Endothelial cell of umbilical vein (primary cell): ENCODE results near the gene LANCL2. TPM values are rescaled to one million over a fixed set of nuclear protein-coding genes. Genes with fewer than 3 reads are reported as not detected.

Experiments used
- BruUV-seq: library from RNA; stranded (reverse); fragments of 400-500 nt; replicated peaks from 2 replicates; lab custom pipeline; 2021; lab: Mats Ljungman, UMichigan
- CTCF ChIA-PET: fragments of 300-600, 350-600 bp; sonication (Branson Sonifier 250); formaldehyde crosslinking; loops from one replicate; lab custom pipeline; 2021; ENCODE audit warnings: antibody characterized with exemption, inconsistent platforms; lab: Charles Lee
- POLR2A ChIA-PET: fragments of 300-600, 350-600 bp; sonication (Branson Sonifier 250); formaldehyde crosslinking; loops from one replicate; lab custom pipeline; 2021; ENCODE audit warnings: antibody characterized with exemption, inconsistent platforms; lab: Charles Lee
- DNase-seq: peaks from one replicate; pipeline ENCODE4 v3.0.0-alpha.2; 2011; ENCODE audit warnings: low read depth, low spot score
- FAIRE-seq: peaks from 2 replicates; lab custom pipeline; 2011; peaks lifted over from hg19 to GRCh38; lab: Jason Lieb, UNC
- H2AFZ ChIP-seq: 2 replicates; pipeline ENCODE4 v1.6.0; 2012; ENCODE audit warnings: low read depth, low read length, control low read depth, inconsistent platforms
- H3K27ac ChIP-seq: 2 replicates; pipeline ENCODE4 v1.5.1; 2011; ENCODE audit warnings: low read depth, mild to moderate bottlenecking, control low read depth, low read length, moderate library complexity; ENCODE audit not compliant: insufficient read depth
- H3K27me3 ChIP-seq, 2 experiments: 2 replicates each; pipeline versions ENCODE4 v1.6.0 to v1.6.1; 2011; ENCODE audit warnings: low read length in 2 of 2, mixed read lengths in 1 of 2; ENCODE audit not compliant: control insufficient read depth in 2 of 2, insufficient read depth in 2 of 2
- H3K36me3 ChIP-seq, 2 experiments: 2 replicates in 1 of 2; 3 replicates in 1 of 2; pipeline ENCODE4 v1.5.1; 2011; ENCODE audit warnings: low read length in 2 of 2, mild to moderate bottlenecking in 1 of 2, moderate library complexity in 1 of 2; ENCODE audit not compliant: control insufficient read depth in 2 of 2, insufficient read depth in 2 of 2; ENCODE audit errors: extremely low read depth in 1 of 2
- H3K4me1 ChIP-seq: 3 replicates; pipeline ENCODE4 v1.5.1; 2011; ENCODE audit warnings: mild to moderate bottlenecking, low read length; ENCODE audit not compliant: control insufficient read depth, insufficient read depth; ENCODE audit errors: extremely low read depth
- H3K4me2 ChIP-seq: 2 replicates; pipeline ENCODE4 v1.6.1; 2011; ENCODE audit warnings: low read length, control low read depth, mixed read lengths; ENCODE audit not compliant: insufficient read depth
- H3K4me3 ChIP-seq, 3 experiments: fragments of 200-600 bp in 1 of 3; sonication (generic), shearing (Covaris generic) in 1 of 3; replicated peaks in 1 of 3; 2 replicates each; pipeline ENCODE4 v1.5.1; 2011 to 2016; ENCODE audit warnings: control low read depth in 3 of 3, low read length in 3 of 3, mild to moderate bottlenecking in 2 of 3, inconsistent platforms in 1 of 3, low read depth in 1 of 3, moderate library complexity in 1 of 3; ENCODE audit not compliant: insufficient read depth in 1 of 3
- H3K79me2 ChIP-seq: 2 replicates; pipeline ENCODE4 v1.6.0; 2012; ENCODE audit warnings: low read length, inconsistent platforms; ENCODE audit not compliant: control insufficient read depth, insufficient read depth
- H3K9ac ChIP-seq: replicated peaks from 2 replicates; pipeline ENCODE3; 2011; ENCODE audit warnings: low read length, control low read depth; ENCODE audit not compliant: insufficient read depth; ENCODE audit errors: extremely low read depth
- H3K9me1 ChIP-seq: replicated peaks from 3 replicates; pipeline ENCODE4 v1.6.0; 2011; ENCODE audit warnings: mild to moderate bottlenecking, low read length; ENCODE audit not compliant: control insufficient read depth, insufficient read depth; ENCODE audit errors: extremely low read depth
- H3K9me3 ChIP-seq: replicated peaks from 2 replicates; pipeline ENCODE4 v1.5.1; 2012; ENCODE audit warnings: low read length, inconsistent platforms; ENCODE audit not compliant: control insufficient read depth, insufficient read depth
- H4K20me1 ChIP-seq: replicated peaks from 2 replicates; pipeline ENCODE3; 2011; ENCODE audit warnings: mild to moderate bottlenecking, low read length; ENCODE audit not compliant: control insufficient read depth, insufficient read depth; ENCODE audit errors: extremely low read depth
- EZH2 ChIP-seq: IDR thresholded peaks from 2 replicates; pipeline ENCODE4 v1.6.1; 2012; ENCODE audit warnings: borderline replicate concordance, low read depth, mild to moderate bottlenecking, moderate library complexity, low read length, inconsistent platforms; ENCODE audit not compliant: severe bottlenecking
- FOS ChIP-seq: IDR thresholded peaks from 2 replicates; pipeline ENCODE4 v1.6.1; 2011; ENCODE audit warnings: mild to moderate bottlenecking, low read length, moderate library complexity, borderline replicate concordance; ENCODE audit not compliant: insufficient read depth
- GATA2 ChIP-seq: IDR thresholded peaks from 2 replicates; pipeline ENCODE4 v1.7.0; 2011; ENCODE audit warnings: low read depth, mild to moderate bottlenecking, moderate library complexity, mixed read lengths, low read length; ENCODE audit not compliant: insufficient read length, insufficient read depth
- JUN ChIP-seq: IDR thresholded peaks from 2 replicates; pipeline ENCODE4 v1.6.1; 2011; ENCODE audit warnings: borderline replicate concordance, low read depth; ENCODE audit not compliant: insufficient read length, insufficient read depth
- MYC ChIP-seq: IDR thresholded peaks from one replicate; pipeline ENCODE4 v1.6.1; 2011; ENCODE audit warnings: mild to moderate bottlenecking, low read depth, low read length
- POLR2A ChIP-seq: IDR thresholded peaks from 2 replicates; pipeline ENCODE4 v1.6.1; 2012; ENCODE audit warnings: low read depth, mild to moderate bottlenecking, control low read depth, low read length
- POLR2AphosphoS5 ChIP-seq: IDR thresholded peaks from 2 replicates; pipeline ENCODE4 v1.6.1; 2012; ENCODE audit warnings: low read depth, mild to moderate bottlenecking, control low read depth, low read length, moderate library complexity; ENCODE audit not compliant: insufficient read depth
- dilution Hi-C: fragments of 300-500 bp; cut with MboI; formaldehyde crosslinking; loops from one replicate; pipeline ENCODE4 v1.15.0; 2019; ENCODE audit warnings: low sequenced_read_pairs; ENCODE audit not compliant: extremely low pct_ligation_motif_present
- intact Hi-C: fragments of 100-400 bp; cut with micrococcal nuclease; formaldehyde crosslinking; loops from one replicate; pipeline ENCODE4 v1.10.0; 2022
- polyA plus RNA-seq, 4 experiments: library from polyadenylated mRNA; depleted of rRNA in 3 of 4; stranded (reverse) in 3 of 4; unstranded in 1 of 4; fragments of >200 nt; gene quantifications; 2 replicates each; pipeline versions ENCODE4 v1.2.1 to v1.2.3, GENCODE V29; 2011 to 2012; ENCODE audit warnings: missing spikeins in 1 of 4
- total RNA-seq: library from RNA; stranded (reverse); gene quantifications from 2 replicates; pipeline ENCODE4 v1.2.3, GENCODE V29; 2021
- TF ChIP-seq, protein P1 (sequence below), 2 donors: IDR thresholded peaks; 1 replicate in 1 of 2; 2 replicates in 1 of 2; pipeline ENCODE4 v1.5.1; 2011; ENCODE audit warnings: low read length in 2 of 2, mild to moderate bottlenecking in 2 of 2, moderate library complexity in 2 of 2, control low read depth in 1 of 2, inconsistent platforms in 1 of 2, low read depth in 1 of 2; ENCODE audit not compliant: insufficient read depth in 1 of 2; ENCODE audit errors: extremely low read depth in 1 of 2
- TF ChIP-seq, protein P2 (sequence below): IDR thresholded peaks from 2 replicates; pipeline ENCODE4 v1.6.1; 2011; ENCODE audit not compliant: insufficient read depth, insufficient read length

Gene LANCL2
- total and polyA plus RNA-seq, 2 donors (not counting 3 experiments of a cell fraction or from before 2014, with no cell fraction given) = 19.2 to 25.3 TPM

DNA sequence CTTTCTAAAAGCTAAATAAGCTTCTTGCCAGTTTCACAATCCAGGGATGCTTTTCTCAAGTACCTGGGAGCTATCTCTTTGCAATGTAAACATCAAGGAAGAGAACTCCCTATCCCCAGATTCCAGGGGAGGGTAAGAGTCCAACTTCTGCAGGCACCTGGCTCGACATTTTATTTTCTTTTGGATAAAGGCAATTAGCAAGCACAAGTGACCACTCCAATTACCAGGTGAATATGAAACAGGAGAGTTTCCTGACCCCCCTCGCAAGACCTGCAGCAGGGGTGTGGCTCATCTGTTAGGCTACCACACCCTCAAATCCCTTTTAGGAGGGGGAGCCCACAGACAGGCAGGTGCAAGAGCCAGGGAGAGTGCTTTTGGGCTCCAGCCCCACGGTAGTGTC is 28.6 kb upstream of the LANCL2 start:
- Histone ChIP-seq H3K79me2 (no peaks in the 10 kb centered on the region), H3K4me2 (no peak overlapping the region), H3K9me3 (no peaks in the 10 kb centered on the region), H3K27ac (no peak overlapping the region), H3K36me3 (no peaks in the 10 kb centered on the region), H4K20me1 (no peaks in the 10 kb centered on the region), H2AFZ (no peak overlapping the region), H3K9me1 (no peaks in the 10 kb centered on the region), H3K9ac (no peak overlapping the region), H3K27me3 (peaks cover 4 to 17% of the 10 kb centered on the region in 2 experiments), H3K4me1 (no peaks in the 10 kb centered on the region), H3K4me3 (no peak overlapping the region)
- DNase-seq (no peak), FAIRE-seq (no peak)
- dilution Hi-C loops = no loop called here
- BruUV-seq = no TSS peak
- ChIA-PET CTCF (interaction anchor here (0.9 kb wide), 1 partner anchor 261 kb away, joined by 3 read pairs; no protein-coding TSS in a partner anchor), POLR2A (no interaction called here)
- TF ChIP-seq EZH2 (peak; percentile 32), JUN (no peak)
- intact Hi-C loops = no loop called here

DNA sequence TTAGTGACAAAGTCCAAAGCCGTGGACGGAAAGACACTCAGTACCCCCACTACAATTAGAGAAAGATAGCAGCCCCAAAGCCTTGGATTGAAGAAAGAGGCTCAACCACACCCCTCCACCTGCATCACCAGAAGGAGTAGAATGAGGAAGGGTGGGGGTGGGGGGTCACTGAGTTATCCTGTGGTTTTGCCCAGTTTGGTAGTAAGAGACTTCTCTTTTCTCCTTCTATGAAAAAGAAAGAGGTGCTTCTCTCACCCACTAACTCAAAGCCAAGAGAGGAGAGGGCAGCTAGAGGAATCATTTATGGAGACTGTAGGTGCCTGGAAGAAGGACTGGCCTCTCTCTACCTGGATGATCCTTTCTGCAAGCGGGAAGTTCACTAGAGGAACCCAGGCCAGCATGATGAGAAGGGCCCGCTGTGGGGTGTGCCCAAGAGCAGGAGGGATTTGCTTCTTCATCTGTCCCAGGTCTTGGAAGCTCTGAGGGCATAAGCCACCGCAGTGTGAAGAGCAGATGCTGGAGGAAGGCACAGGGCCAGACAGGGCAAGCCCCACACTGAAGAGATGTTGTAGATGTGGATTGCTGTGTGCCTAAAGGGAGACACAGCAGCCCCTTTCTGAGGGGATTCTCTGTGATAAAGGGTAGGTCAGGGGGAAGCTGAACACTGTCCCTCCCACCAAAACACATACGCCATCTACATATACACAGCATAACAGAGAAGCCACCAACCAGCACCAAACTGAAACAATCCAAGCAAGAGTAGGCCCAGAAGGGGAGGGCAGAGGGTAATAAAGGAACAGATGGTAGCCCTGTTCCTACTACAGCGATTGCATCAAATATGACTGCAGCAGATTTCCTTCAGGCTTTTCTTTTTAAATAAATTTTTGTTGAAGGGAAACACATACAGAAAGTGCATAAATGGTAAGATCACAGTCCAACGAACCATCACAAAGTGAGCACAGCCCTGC is 25.8 kb upstream of the LANCL2 start:
- no peaks in the 10 kb centered on the region for H3K36me3 ChIP-seq
- no peaks in the 10 kb centered on the region for H3K9me1 ChIP-seq
- H3K4me2 ChIP-seq = no peak overlapping the region
- H3K4me3 ChIP-seq = no peak overlapping the region
- no TSS peak for BruUV-seq
- no peak overlapping the region for H3K27ac ChIP-seq
- TF ChIP-seq POLR2AphosphoS5 (no peak), FOS (no peak), EZH2 (no peak), POLR2A (no peak), GATA2 (no peak), MYC (no peak), JUN (no peak)
- TF ChIP-seq, protein P1, sequence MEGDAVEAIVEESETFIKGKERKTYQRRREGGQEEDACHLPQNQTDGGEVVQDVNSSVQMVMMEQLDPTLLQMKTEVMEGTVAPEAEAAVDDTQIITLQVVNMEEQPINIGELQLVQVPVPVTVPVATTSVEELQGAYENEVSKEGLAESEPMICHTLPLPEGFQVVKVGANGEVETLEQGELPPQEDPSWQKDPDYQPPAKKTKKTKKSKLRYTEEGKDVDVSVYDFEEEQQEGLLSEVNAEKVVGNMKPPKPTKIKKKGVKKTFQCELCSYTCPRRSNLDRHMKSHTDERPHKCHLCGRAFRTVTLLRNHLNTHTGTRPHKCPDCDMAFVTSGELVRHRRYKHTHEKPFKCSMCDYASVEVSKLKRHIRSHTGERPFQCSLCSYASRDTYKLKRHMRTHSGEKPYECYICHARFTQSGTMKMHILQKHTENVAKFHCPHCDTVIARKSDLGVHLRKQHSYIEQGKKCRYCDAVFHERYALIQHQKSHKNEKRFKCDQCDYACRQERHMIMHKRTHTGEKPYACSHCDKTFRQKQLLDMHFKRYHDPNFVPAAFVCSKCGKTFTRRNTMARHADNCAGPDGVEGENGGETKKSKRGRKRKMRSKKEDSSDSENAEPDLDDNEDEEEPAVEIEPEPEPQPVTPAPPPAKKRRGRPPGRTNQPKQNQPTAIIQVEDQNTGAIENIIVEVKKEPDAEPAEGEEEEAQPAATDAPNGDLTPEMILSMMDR (IDR thresholded peaks at IDR 0.05; ENCODE audit: extremely low read depth in 1 of 2, insufficient read depth in 1 of 2, low read depth in 1 of 2, low read length in 2 of 2) = no peak
- TF ChIP-seq, protein P2, sequence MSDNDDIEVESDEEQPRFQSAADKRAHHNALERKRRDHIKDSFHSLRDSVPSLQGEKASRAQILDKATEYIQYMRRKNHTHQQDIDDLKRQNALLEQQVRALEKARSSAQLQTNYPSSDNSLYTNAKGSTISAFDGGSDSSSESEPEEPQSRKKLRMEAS = no peak
- peaks cover 4 to 17% of the 10 kb centered on the region in 2 experiments for H3K27me3 ChIP-seq
- H3K4me1 ChIP-seq = no peaks in the 10 kb centered on the region
- no peaks in the 10 kb centered on the region for H3K9me3 ChIP-seq
- intact Hi-C loops = no loop called here
- H4K20me1 ChIP-seq = no peaks in the 10 kb centered on the region
- ChIA-PET CTCF (no interaction called here), POLR2A (no interaction called here)
- no peak overlapping the region for H3K9ac ChIP-seq
- dilution Hi-C loops = no loop called here
- DNase-seq (no peak), FAIRE-seq (no peak)
- H3K79me2 ChIP-seq = no peaks in the 10 kb centered on the region
- no peak overlapping the region for H2AFZ ChIP-seq
